NCI-H345 treated with DMSO at 0.1 percent for 48 hours (cell line): ENCODE results near the gene CENPV.
A peak's percentile ranks its signal among the peaks of the same experiment; 100 is the strongest.
"Not testable (repeated sequence)": the region's sequence is repeated elsewhere in the genome, so short reads cannot be mapped to it uniquely, and the experiment has no call there.

Experiments used
- DNase-seq: peaks from one replicate; lab custom pipeline; 2025; ENCODE audit not compliant: unreplicated experiment; lab: John Stamatoyannopoulos, UW

Gene CENPV

DNA sequence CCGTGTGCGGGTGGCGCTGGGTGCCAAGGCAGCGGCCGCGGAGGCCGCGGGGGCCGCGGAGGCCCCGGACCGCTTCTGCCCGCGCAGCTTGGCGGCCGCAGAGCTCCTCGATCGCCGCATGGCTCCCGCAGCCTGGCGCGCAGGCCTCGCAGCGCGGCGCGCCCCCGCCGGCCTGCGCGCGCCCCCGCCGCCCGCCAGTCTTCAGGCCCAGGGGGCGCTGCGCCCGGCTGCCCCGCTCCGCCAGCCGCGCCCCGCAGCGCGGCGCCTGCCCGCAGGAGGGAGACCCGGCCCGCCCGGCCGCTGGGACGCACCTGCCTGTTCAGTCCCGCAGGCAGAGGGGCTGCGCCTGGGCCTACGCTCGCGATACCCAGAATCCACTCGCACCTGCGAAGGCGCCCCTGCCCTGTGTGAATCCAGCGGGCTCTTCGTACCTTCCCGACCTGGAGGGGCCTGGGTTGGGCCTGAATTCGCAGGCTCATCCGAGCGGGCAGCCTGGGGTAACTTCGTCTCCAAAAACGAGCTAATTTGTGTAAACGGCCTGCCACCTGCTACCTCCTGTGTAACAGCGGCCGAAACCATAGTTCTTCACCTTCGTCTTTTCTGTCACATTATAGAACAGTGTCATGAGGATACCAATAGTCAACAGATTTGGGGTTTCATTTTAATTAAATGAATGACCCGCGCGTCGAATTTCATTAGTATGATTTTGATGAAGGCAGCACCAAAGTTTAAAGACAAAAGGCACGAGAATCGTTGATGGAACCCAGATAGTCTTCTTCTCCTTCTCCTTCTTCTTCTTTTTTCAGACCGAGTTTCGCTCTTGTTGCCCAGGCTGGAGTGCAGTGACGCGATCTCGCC lies at the start of gene CENPV:
CENPV (minus strand) TSS at position 153 of the 858 bp plus-strand sequence; CDS start at position 120, 33 bp downstream.
- peak; percentile 41 for DNase-seq

DNA sequence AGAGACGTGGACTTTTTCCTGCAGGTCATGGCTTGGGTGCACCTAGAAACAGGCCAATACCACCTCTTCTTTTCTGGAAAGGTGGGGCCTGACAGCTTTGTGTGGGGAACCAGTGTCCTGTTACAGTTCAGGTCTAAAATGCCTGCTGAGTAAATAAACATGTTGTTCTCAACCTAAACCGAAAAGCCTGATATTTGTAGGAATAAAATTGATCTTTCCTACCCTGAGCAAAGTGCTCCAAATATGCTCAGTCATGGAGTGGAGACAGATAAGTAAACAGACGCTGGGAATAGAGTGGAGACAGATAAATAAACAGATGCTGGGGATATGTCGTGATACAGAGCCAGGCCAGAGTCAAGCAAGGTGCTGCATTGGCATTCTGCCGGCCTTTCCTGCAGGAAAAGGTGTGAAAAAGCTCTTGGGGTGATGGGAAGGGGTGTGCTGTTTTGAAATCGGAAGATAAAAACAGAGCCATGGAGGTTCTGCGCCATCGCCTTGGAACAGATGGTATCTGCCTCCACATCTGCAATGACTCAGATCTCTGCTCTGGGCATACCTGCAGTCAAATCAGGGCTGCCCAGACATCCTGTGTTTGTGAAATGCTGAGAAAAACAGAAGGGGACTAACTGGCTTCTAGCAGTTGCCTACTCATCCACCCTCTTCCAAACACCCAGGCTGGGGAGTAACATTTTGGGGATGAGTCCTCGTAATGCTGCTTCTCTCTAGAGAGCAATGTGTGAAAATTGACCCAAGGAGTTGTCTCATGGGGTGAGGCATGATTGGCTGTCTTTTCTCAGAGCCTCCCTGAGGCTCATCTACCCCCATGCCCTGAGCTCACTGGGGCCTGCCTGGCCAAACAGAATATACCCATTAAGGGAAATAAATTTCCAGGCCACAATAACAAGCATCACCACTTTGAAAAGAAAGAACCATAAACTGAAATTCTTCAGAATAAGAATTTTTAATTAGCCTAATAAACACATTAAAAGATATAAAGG lies 45.3 kb upstream of the CENPV start:
- DNase-seq: no peak

DNA sequence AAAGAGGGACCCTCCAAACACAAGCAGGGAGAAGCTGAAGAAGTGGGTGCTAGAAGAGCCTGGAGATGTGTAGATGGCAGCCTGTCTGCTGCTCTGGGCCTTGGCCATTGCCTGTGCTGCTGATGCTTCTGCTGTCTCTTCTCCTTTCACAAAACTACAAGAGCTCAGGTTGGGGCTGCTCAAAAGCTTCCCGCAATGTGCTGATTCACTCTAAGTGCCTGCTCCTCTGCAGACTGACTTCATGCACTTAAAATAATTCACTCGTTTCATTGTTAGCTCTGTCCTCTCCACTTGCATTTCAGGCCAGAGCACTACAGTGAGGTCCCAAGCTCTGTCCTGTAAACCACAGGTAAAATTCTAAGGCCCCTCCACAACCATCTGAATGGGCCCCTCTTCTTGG lies 43.4 kb upstream of the CENPV start:
- DNase-seq: not testable (repeated sequence)

DNA sequence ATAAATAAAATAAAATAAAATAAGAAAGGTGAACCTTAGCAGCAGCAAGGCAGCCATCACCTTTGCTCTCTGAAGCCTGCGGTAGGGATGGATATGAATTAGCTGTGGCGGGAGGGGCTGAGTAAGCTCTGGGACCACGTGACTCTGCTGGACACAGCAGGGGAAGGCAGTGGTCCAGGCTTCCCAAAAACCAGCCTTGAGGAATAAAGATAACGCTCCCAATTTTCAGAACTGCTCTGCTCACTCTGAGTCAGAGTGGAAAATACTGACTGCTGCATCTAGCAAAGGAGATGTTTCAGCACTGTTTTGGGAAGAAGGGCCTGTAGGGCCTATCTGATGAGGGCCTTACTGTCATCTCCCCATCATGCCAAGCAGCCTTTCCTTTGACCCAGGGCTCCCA lies 42.6 kb upstream of the CENPV start:
- not testable (repeated sequence) for DNase-seq

DNA sequence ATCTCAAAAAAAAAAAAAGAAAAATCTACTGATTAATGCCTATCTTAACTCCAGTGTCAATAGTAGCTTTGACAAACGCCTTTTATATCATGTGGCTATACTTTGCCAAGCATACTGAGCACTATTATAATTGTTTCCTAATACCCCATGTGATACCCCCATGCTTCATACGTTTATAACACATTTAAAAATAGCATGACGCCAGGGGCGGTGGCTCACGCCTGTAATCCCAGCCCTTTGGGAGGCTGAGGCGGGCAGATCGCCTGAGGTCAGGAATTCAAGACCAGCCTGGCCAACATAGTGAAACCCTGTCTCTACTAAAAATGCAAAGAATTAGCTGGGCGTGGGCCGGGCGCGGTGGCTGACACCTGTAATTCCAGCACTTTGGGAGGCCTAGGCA lies 39.2 kb upstream of the CENPV start:
- DNase-seq: not testable (repeated sequence)

DNA sequence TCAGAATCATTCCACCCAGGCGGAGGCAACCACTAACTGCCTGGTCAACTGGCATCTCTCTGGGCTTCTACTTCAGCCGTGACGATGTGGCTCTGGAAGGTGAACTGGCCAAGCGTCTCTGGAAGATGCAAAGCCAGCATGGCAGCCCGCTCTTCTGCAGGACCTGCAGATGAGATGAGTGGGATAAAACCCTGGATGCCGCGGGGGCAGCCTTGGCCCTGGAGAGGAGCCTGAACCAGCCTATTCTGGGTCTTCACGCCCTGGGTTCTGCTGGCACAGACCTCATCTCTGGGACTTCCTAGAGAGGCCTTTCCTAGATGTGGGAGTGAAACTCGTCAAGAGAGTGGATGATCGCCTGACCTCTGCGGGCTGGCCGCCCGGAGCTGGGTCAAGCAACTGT lies 38.2 kb upstream of the CENPV start:
- no peak for DNase-seq

DNA sequence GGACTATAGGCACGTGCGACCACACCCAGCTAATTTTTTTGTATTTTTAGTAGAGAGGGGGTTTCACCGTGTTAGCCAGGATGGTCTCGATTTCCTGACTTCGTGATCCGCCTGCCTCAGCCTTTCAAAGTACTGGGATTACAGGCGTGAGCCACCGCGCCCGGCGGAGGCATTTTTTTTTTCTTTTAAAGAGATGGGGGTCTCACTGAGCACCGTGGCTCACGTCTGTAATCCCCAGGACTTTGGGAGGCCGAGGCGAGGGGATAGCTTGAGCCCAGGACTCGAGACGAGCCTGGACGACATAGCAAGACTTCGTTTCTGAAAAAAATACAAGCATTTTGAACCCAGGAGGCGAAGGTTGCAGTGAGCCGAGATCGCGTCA lies 32.8 kb upstream of the CENPV start:
- not testable (repeated sequence) for DNase-seq

DNA sequence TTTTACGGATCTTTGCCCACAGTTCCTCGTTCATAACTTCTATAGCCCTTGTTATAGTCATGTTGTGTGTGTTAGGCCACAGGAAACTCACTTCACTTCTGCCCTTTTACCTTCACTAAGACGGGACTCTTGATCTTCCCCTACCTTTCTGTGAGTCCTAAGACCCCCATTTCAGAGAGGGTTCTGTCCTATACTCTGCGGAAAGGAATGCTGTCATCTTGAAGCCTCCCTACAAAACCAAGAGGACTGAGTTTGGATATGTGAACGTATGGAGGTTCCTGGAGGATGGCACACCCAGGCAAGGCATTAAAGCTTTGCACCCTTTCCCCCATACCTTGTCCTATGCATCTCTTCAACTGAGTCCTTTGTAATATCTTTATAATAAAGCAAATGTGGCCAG lies 31.3 kb upstream of the CENPV start:
- no peak for DNase-seq

DNA sequence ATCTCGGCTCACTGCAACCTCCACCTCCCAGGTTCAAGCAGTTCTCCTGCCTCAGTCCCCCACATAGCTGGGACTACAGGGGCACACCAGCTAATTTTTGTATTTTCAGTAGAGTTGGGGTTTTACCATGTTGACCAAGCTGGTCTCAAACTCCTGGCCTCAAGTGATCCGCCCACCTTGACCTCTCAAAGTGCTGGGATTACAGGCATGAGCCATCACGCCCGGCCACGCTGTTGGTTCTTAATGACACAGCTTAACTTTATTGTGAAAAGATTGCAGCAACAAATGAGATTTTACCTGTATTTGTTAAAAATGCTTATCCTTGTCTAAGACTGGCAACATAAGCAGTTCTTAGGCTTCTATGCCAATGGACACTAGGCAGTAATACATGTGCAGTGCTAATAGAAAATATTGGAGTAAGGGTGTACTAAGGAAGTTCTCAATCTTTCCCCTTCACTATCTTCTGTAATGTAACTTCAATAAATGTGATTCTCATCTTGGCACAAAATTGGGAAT lies 30.6 kb upstream of the CENPV start:
- DNase-seq: no peak

DNA sequence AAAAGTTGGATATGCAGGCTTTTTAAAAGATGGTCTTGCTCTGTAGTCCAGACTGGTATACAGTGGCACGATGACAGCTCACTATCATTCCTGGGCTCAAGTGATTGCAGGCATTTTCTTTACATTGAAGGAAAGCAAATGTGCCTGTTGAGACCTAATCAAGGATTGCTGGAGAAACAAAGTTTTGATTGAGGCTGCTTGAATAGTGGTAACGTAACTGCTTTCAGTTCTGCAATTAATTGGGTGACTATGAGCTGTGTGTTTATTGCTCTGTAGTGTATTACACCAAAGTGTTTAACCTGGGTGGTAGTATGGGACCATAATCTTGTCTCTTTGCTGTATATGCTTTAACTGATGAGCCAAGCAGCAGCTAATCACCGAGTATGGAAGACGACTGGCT lies 29.9 kb upstream of the CENPV start:
- DNase-seq: no peak

DNA sequence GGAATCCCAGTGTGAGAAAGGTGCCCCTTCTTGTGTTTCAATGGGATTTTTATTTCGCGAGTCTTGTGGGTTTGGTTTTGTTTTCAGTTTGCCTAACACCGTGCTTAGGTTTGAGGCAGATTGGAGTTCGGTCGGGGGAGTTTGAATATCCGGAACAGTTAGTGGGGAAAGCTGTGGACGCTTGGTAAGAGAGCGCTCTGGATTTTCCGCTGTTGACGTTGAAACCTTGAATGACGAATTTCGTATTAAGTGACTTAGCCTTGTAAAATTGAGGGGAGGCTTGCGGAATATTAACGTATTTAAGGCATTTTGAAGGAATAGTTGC lies 28.2 kb upstream of the CENPV start:
- no peak for DNase-seq

DNA sequence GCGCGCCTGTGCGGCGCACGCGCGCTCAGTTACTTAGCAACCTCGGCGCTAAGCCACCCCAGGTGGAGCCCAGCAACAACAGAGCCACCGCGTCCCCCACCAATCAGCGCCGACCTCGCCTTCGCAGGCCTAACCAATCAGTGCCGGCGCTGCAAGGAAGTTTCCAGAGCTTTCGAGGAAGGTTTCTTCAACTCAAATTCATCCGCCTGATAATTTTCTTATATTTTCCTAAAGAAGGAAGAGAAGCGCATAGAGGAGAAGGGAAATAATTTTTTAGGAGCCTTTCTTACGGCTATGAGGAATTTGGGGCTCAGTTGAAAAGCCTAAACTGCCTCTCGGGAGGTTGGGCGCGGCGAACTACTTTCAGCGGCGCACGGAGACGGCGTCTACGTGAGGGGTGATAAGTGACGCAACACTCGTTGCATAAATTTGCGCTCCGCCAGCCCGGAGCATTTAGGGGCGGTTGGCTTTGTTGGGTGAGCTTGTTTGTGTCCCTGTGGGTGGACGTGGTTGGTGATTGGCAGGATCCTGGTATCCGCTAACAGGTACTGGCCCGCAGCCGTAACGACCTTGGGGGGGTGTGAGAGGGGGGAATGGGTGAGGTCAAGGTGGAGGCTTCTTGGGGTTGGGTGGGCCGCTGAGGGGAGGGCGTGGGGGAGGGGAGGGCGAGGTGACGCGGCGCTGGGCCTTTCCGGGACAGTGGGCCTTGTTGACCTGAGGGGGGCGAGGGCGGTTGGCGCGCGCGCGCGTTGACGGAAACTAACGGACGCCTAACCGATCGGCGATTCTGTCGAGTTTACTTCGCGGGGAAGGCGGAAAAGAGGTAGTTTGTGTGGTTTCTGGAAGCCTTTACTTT lies 27.6 kb upstream of the CENPV start, which contains the start of gene UBB:
UBB (plus strand) TSS at position 452 of the 856 bp plus-strand sequence. CDS start 817 bp downstream, outside the sequence.
- peak; percentile 86 for DNase-seq

DNA sequence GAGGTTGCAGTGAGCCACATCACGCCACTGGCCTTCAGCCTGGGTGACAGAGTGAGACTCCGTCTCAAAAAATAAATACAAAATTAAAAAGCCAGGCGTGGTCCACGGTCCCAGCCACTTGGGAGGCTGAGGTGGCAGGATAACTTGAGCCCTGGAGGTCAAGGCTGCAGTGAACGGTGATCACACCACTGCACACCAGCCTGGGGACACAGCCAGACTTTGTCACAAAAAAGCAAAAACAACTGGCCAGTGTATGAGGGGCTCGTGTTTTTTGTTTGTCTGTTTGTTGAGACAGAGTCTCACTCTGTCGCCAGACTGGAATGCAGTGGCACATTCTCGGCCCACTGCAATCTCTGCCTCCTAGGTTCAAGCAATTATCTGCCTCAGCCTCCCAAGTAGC lies 26.4 kb upstream of the CENPV start:
- no peak for DNase-seq

DNA sequence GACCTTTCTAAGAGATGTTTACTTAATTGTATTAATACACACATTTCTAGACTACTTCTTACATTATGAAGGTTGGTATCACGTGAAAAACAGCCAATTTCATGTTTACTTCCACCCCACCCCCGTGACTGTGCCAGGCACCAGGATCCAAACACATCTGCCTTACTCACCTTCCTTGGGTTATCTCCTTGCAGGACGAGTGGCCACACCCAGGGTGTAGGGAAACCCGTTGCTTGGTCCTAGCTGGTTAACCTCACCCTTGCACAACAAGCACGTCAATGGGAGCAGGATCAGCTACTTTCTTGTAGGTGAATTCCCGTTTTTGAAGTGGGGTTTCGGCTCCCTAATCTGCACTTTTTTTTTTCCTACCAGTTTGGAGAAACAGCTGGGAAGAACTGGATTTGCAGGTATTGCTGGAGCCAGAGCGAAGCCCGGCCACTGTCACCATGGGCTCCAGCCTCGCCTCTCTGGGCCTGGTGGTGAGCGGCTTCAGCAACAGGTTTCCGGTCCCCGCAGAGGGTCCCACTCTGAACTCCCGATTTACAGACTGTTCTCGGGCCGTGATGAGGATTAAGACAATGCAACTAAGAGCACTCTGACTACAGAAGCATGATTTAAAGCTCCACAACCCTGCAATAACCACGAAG lies 25.5 kb upstream of the CENPV start:
- DNase-seq: no peak

DNA sequence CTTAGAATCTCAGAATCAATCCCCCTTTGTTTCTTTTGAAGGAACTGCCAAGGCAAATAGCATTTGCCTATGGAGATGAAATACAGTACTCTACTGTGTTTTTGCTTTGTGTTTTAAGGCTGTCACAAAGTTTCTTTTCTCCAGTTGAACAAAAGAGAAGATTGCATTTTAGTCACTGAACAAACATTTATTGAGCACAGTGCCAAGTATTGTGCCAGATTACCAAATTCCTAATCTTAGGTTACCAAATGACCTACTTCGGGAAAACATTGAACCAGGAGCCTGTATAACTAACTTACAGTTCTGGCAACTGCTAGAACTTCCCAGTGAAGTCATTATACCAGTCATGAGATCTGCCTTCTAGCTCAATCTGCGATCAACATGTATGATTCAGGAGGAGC lies 24.7 kb upstream of the CENPV start:
- no peak for DNase-seq

DNA sequence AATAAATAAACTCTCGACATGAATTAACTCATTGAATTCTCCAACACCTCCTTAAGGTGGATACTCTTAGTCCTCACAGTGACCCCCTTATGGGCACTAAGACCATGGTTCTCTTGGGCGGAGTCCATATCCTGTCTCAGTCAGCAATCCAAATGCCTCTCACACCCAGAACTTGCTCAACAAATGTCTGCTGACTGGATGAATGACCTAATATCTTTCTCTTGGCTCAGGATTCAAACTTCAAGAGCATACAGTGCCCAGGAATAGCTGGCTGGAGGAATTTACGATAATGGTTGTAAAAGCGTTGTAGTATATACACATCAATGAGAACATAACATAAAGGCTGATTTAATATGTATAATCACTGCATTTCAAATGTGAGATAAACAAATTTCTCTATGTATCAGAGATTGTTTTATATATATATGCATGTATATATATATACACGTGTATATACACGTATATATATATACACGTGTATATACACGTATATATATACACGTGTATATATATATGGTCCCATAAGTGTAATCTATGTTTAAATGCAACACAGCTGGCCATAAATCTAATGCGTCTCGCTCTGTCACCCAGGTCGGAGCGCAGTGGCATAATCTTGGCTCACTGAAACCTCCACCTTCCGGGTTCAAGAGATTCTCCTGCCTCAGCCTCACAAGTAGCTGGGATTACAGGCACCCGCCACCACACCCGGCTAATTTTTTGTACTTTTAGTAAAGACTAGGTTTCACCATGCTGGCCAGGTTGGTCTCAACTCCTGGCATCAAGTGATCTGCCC lies 21.1 kb upstream of the CENPV start:
- DNase-seq: no peak

DNA sequence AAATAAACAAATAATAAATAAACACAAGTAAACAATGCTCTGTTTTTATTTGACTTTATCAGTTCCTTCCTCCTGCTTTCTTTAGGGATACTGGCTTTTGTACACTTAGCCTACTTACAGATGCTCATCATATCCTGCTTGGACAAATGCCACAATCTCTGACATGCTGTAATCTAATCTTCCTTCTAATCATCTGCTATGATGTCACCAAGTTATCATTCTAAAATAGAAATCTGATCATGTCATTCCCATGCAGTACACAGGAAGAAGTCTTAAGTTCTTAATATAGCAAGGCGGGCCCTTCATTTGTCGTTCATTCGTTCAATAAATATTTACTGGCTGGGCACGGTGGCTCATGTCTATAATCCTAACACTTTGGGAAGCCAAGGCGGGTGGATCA lies 18.5 kb upstream of the CENPV start:
- DNase-seq: no peak

DNA sequence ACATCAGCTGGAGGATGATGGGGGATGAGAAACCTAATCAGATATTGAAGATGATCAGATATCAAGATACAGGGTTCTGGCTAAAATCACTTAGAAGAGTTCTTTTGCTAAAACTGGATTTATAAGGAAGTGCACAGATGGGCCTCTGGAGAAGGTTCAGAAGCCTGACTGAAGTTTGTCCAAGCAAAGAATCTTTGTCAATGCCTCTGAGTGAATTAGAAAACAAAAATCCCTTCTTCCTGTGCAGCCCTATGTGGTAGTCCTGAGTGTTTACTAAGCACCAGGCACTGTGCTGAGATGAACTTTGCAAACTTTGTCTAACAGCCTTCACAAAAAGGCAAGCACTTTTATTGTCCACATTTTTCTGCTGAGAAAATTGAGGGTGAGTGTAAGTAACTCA lies 11.4 kb upstream of the CENPV start:
- DNase-seq: no peak

DNA sequence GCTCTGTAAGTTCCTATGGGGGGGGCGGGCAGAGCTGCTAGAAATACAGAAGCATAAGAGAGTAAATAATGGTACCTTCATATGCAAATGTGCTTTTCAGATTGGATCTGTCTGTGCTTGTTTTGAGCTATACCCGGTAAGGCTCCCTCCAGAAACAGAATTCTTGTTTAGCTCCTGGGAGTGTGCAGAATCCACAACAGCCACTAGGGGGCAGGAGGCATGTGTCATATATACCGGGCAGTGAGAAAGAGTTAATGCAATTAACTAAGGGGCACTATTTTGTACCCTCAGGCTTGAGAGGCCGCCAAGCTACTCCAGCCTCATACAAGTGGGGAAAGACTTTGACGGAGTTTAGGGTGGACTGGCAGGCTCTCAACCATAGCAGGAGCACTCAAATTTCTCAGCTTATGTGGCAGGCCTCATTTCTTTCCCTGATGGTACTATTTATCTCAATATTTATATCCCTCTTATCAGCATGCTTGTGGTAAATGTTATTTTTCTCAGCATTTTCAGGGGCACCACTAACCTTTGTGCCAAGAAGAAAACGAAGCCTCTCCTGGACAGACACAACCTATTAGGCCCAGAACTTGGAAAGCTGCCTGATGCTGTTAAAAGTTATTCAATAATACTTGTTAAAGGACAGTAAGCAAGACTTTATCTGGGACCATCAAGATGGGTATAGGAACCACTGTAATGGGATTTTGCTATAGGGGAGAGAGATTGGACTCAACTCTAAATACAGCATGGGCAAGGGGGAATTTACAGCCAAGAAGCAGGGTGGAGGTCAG lies 10.7 kb upstream of the CENPV start:
- DNase-seq: peak; percentile 16
